Lung (tissue), 12 donors: Measurements from ENCODE around the gene PTPRD. TPM values are rescaled to one million over a fixed set of nuclear protein-coding genes. Genes with fewer than 3 reads are reported as not detected.

ENCODE experiments used
- ATAC-seq: fragments of 200-7000 bp; cut with Tn5 transposase; one replicate; pipeline ENCODE4 v1.9.1; 2020; ENCODE audit warnings: moderate number of reproducible peaks; ENCODE audit not compliant: insufficient read depth, low FRiP score
- DNase-seq, 3 donors: peaks; one replicate each; pipeline ENCODE4 v3.0.0-alpha.2; 2013 to 2017
- H3K27ac ChIP-seq, 2 donors: one replicate each; pipeline ENCODE4 v1.5.1; 2013; ENCODE audit warnings: mild to moderate bottlenecking in 2 of 2, moderate library complexity in 2 of 2, control low read depth in 1 of 2, inconsistent platforms in 1 of 2, low read depth in 1 of 2, low read length in 1 of 2
- H3K27me3 ChIP-seq, 3 donors: one replicate each; pipeline ENCODE4 v1.5.1; 2013; ENCODE audit warnings: low read length in 2 of 3; ENCODE audit not compliant: control insufficient read depth in 3 of 3, insufficient read depth in 3 of 3
- H3K36me3 ChIP-seq, 4 donors: one replicate each; pipeline ENCODE4 v1.5.1; 2013; ENCODE audit warnings: low read length in 4 of 4, mild to moderate bottlenecking in 1 of 4, moderate library complexity in 1 of 4; ENCODE audit not compliant: control insufficient read depth in 4 of 4, insufficient read depth in 4 of 4
- H3K4me1 ChIP-seq, 5 donors: one replicate each; pipeline ENCODE4 v1.5.1; 2013; ENCODE audit warnings: low read length in 5 of 5, mild to moderate bottlenecking in 2 of 5, moderate library complexity in 1 of 5; ENCODE audit not compliant: control insufficient read depth in 5 of 5, insufficient read depth in 5 of 5
- H3K4me3 ChIP-seq: one replicate; pipeline ENCODE4 v1.5.1; 2013; ENCODE audit warnings: mild to moderate bottlenecking, control low read depth, moderate library complexity
- H3K9ac ChIP-seq, 2 donors: one replicate each; pipeline ENCODE4 v1.5.1; 2013; ENCODE audit warnings: low read length in 2 of 2, control low read depth in 1 of 2; ENCODE audit not compliant: insufficient read depth in 1 of 2
- H3K9me3 ChIP-seq, 4 donors: one replicate each; pipeline ENCODE4 v1.5.1; 2013; ENCODE audit warnings: low read length in 3 of 4, mild to moderate bottlenecking in 1 of 4, moderate library complexity in 1 of 4; ENCODE audit not compliant: control insufficient read depth in 4 of 4, insufficient read depth in 3 of 4
- CTCF ChIP-seq: IDR thresholded peaks from 2 replicates; pipeline ENCODE4 v1.5.1; 2012; ENCODE audit warnings: mild to moderate bottlenecking; ENCODE audit errors: control extremely low read depth, extremely low read depth
- WGBS, 2 donors: extraction: QIAGEN DNeasy Blood & Tissue Kit; methylation state at CpG; one replicate each; pipeline ENCODE4 v1.1.7; 2013; 5-methylcytosine and 5-hydroxymethylcytosine counted together
- polyA plus RNA-seq, 2 donors: library from polyadenylated mRNA; stranded (reverse); fragments of 200-250 nt; gene quantifications; one replicate each; pipeline ENCODE4 v1.2.1, GENCODE V29; 2013
- total RNA-seq, 2 donors: library from RNA; depleted of rRNA in 1 of 2; stranded (reverse); fragments of >200 nt in 1 of 2; gene quantifications; one replicate each; pipeline ENCODE4 v1.2.1, GENCODE V29; 2014 to 2021
- donor health status: control.
- donor health status: control.
- donor health status: Bipolar disorder and iron deficiency.
- donor health status: healthy.
- donor health status: DM: yes; HTN: yes; CAD: no.

The PTPRD gene
- total and polyA plus RNA-seq, 4 donors = 1.9 to 145 (median 13.7) TPM

DNA sequence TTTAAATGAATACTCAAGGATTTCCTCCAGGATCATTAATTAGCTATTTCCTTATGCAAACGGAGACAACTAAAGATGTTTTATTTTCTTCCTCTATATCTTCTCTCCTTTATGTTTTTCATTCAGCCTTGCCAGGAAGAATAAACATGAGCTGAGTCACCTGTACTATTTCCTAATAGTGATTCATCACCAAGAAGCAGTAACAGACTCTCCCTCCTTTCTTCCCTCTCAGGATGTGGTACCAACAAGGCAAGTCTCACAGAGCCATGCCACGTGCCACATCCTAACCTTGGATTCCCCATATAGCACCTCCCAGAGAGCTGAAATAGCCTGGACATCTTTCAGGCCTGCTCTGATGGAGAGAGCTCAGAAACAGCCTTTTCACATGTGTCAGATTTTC, 2054.6 kb downstream of the PTPRD start:
- DNase-seq = no peak
- 48 to 65% methylated on average over 2 of the region's 2 CpGs for WGBS, 2 donors
- no peak for TF ChIP-seq CTCF
- H3K9me3 ChIP-seq = no peaks in the 10 kb centered on the region
- H3K4me3 ChIP-seq = no peak overlapping the region
- no peaks in the 10 kb centered on the region for H3K27me3 ChIP-seq
- no peak overlapping the region for H3K9ac ChIP-seq
- ATAC-seq = no peak
- peaks cover 0 to 14% (median 2%) of the 10 kb centered on the region in 5 donors for H3K4me1 ChIP-seq
- no peaks in the 10 kb centered on the region for H3K36me3 ChIP-seq
- H3K27ac ChIP-seq = no peak overlapping the region

- Histone ChIP-seq H3K36me3 (no peaks in the 10 kb centered on the region), H3K9me3 (no peaks in the 10 kb centered on the region), H3K4me1 (peaks cover 0 to 14% (median 2%) of the 10 kb centered on the region in 5 donors), H3K4me3 (no peak overlapping the region), H3K27me3 (no peaks in the 10 kb centered on the region), H3K9ac (no peak overlapping the region), H3K27ac (no peak overlapping the region)
- peak in 2 of 3 donors; percentile 62 to 65 for DNase-seq
- ATAC-seq = no peak
- WGBS, 2 donors = 64 to 72% methylated on average over 4 of the region's 4 CpGs
- no peak for TF ChIP-seq CTCF
Measured at GRCh38 chr9:8555762-8556500, 2056.9 kb downstream of the PTPRD start.

- Histone ChIP-seq H3K9ac (no peak overlapping the region), H3K4me3 (no peak overlapping the region), H3K36me3 (no peaks in the 10 kb centered on the region), H3K27me3 (no peaks in the 10 kb centered on the region), H3K4me1 (peaks cover 0 to 14% (median 2%) of the 10 kb centered on the region in 5 donors), H3K27ac (no peak overlapping the region), H3K9me3 (no peaks in the 10 kb centered on the region)
- no peak for DNase-seq
- WGBS, 2 donors = 88 to 95% methylated on average over 4 of the region's 4 CpGs
- TF ChIP-seq CTCF = no peak
- no peak for ATAC-seq
Measured at GRCh38 chr9:8553444-8553843, 2059.4 kb downstream of the PTPRD start.
